NCI-H128 (cell line): ENCODE results near the gene NPPC.
"Not testable (repeated sequence)": the region's sequence is repeated elsewhere in the genome, so short reads cannot be mapped to it uniquely, and the experiment has no call there.

Experiments used
- DNase-seq: peaks from one replicate; lab custom pipeline; 2025; ENCODE audit not compliant: unreplicated experiment; lab: John Stamatoyannopoulos, UW

NPPC gene

GRCh38 chr2:231926180-231926741, at the start of gene NPPC:
Gene NPPC (minus strand): TSS chr2:231926396. CDS start chr2:231926249, 147 bp downstream.
- DNase-seq: peak; percentile 11

GRCh38 chr2:231975001-231975400, 48.8 kb upstream of the NPPC start:
- no peak for DNase-seq

- DNase-seq: no peak
Observed at GRCh38 chr2:231970461-231970860, 44.3 kb upstream of the NPPC start.

GRCh38 chr2:231968820-231969219, 42.6 kb upstream of the NPPC start:
- no peak for DNase-seq

GRCh38 chr2:231966886-231967285, 40.7 kb upstream of the NPPC start:
- no peak for DNase-seq

GRCh38 chr2:231965102-231965501, 38.9 kb upstream of the NPPC start:
- DNase-seq: no peak

GRCh38 chr2:231961349-231962166, 35.4 kb upstream of the NPPC start, which contains the start of gene DIS3L2:
Gene DIS3L2 (plus strand): TSS chr2:231961713. CDS start chr2:232014928, 53,215 bp downstream.
- peak; percentile 32 for DNase-seq

- no peak for DNase-seq
Observed at GRCh38 chr2:231960810-231961348, 34.7 kb upstream of the NPPC start.

GRCh38 chr2:231957913-231958763, 31.9 kb upstream of the NPPC start:
- no peak for DNase-seq

GRCh38 chr2:231955758-231956472, 29.7 kb upstream of the NPPC start:
- no peak for DNase-seq

GRCh38 chr2:231951452-231952035, 25.3 kb upstream of the NPPC start:
- DNase-seq: no peak

GRCh38 chr2:231947694-231948093, 21.5 kb upstream of the NPPC start:
- DNase-seq: no peak

GRCh38 chr2:231947112-231947511, 20.9 kb upstream of the NPPC start:
- DNase-seq: not testable (repeated sequence)

- no peak for DNase-seq
Observed at GRCh38 chr2:231946241-231946814, 20.1 kb upstream of the NPPC start.

- no peak for DNase-seq
Observed at GRCh38 chr2:231942180-231942579, 16.0 kb upstream of the NPPC start.

GRCh38 chr2:231941673-231942072, 15.5 kb upstream of the NPPC start:
- no peak for DNase-seq

- DNase-seq: no peak
Observed at GRCh38 chr2:231940795-231941194, 14.6 kb upstream of the NPPC start.

GRCh38 chr2:231939022-231939421, 12.8 kb upstream of the NPPC start:
- DNase-seq: no peak

GRCh38 chr2:231937057-231937456, 10.9 kb upstream of the NPPC start:
- DNase-seq: no peak

- no peak for DNase-seq
Observed at GRCh38 chr2:231936491-231936890, 10.3 kb upstream of the NPPC start.
